ENCODE results near the gene LRP5. TPM values are rescaled to one million over a fixed set of nuclear protein-coding genes. Genes with fewer than 3 reads are reported as not detected.

The LRP5 gene
- total RNA-seq, 1 experiment from 2014 or later = 48.8 TPM

- TF ChIP-seq AR (CRISPR knock-in tag; IDR thresholded peaks at IDR 0.05) (peak; percentile 80; the same call in 1 of the 2 replicates), MLX (CRISPR knock-in tag; IDR thresholded peaks at IDR 0.05) (0 out of 2 replicates have a peak, but pooled peaks have one; percentile 22), NFYB (CRISPR knock-in tag; conservative IDR thresholded peaks at IDR 0.05; ENCODE audit: low read depth) (peak; percentile 81), ZNF416 (CRISPR knock-in tag; IDR thresholded peaks at IDR 0.05) (peak; percentile 95), USF1 (CRISPR knock-in tag; IDR thresholded peaks at IDR 0.05) (no peak; the same call in 1 of the 2 replicates), ETV6 (CRISPR knock-in tag; IDR thresholded peaks at IDR 0.05) (0 out of 2 replicates have a peak, but pooled peaks have one; percentile 39), ZNF263 (CRISPR knock-in tag; IDR thresholded peaks at IDR 0.05; ENCODE audit: low read depth) (no peak), CDX4 (CRISPR knock-in tag; IDR thresholded peaks at IDR 0.05; ENCODE audit: borderline replicate concordance) (no peak; the same call in 1 of the 2 replicates), ZNF396 (CRISPR knock-in tag; IDR thresholded peaks at IDR 0.05; ENCODE audit: borderline replicate concordance) (no peak), PREB (CRISPR knock-in tag; IDR thresholded peaks at IDR 0.05; ENCODE audit: borderline replicate concordance) (0 out of 2 replicates have a peak, but pooled peaks have one; percentile 2), KAT7 (CRISPR knock-in tag; IDR thresholded peaks at IDR 0.05; ENCODE audit: borderline replicate concordance) (peak; percentile 37; the same call in 1 of the 2 replicates), ERG (CRISPR knock-in tag; IDR thresholded peaks at IDR 0.05) (peak; percentile 91), ZNF532 (CRISPR knock-in tag; IDR thresholded peaks at IDR 0.05; ENCODE audit: borderline replicate concordance) (peak; percentile 94), FOXP4 (CRISPR knock-in tag; IDR thresholded peaks at IDR 0.05) (no peak), ZNF671 (CRISPR knock-in tag; IDR thresholded peaks at IDR 0.05) (peak; percentile 67; the same call in 1 of the 2 replicates), ZMAT4 (CRISPR knock-in tag; IDR thresholded peaks at IDR 0.05) (peak; percentile 66; the same call in 1 of the 2 replicates), RORB (CRISPR knock-in tag; IDR thresholded peaks at IDR 0.05) (peak; percentile 97), TEAD1 (CRISPR knock-in tag; IDR thresholded peaks at IDR 0.05) (peak; percentile 83), STAT6 (CRISPR knock-in tag; conservative IDR thresholded peaks at IDR 0.05; ENCODE audit: low read depth) (no peak)
These were observed 147.7 kb downstream of the LRP5 start (continued) for GRCh38 chr11:68459886-68460740.

Data from WTC11 (cell line).